Mucosa of descending colon (tissue), 3 donors: ENCODE measurements around the gene CD53. TPM values are rescaled to one million over a fixed set of nuclear protein-coding genes. Genes with fewer than 3 reads are reported as not detected.
A peak's percentile ranks its signal among the peaks of the same experiment; 100 is the strongest.

Experiments
- ATAC-seq: fragments of 200-7000 bp; cut with Tn5 transposase; one replicate; pipeline ENCODE4 v1.9.1; 2020; ENCODE audit warnings: mild to moderate bottlenecking, moderate library complexity
- DNase-seq, 3 donors: peaks; one replicate each; pipeline ENCODE4 v3.0.0-alpha.2; 2020
- H3K36me3 ChIP-seq: fragments of 200-600 bp; one replicate; pipeline ENCODE4 v1.8.0; 2021; ENCODE audit warnings: low read depth, mild to moderate bottlenecking
- H3K4me1 ChIP-seq: fragments of 200-600 bp; one replicate; pipeline ENCODE4 v1.8.0; 2021; ENCODE audit warnings: low read depth, mild to moderate bottlenecking
- H3K4me3 ChIP-seq: fragments of 200-600 bp; one replicate; pipeline ENCODE4 v1.8.0; 2021; ENCODE audit warnings: mild to moderate bottlenecking
- H3K9me3 ChIP-seq: fragments of 200-600 bp; one replicate; pipeline ENCODE4 v1.8.0; 2021; ENCODE audit warnings: mild to moderate bottlenecking
- CTCF ChIP-seq: fragments of 200-600 bp; IDR thresholded peaks from one replicate; pipeline ENCODE4 v1.8.0; 2022; ENCODE audit warnings: antibody characterized with exemption, mild to moderate bottlenecking
- intact Hi-C, 2 donors: fragments of 100-400 bp; cut with DNase I in 1 of 2; cut with micrococcal nuclease in 1 of 2; formaldehyde crosslinking; loops; one replicate each; pipeline versions ENCODE4 v1.11.0 to v1.11.1; 2022; cut with DNase I, micrococcal nuclease
- total RNA-seq, 3 donors: library from RNA; stranded (reverse); fragmentation: NEBNext Ultra II Directional in 2 of 3; extraction: Animal tissue kit (Norgen Biotek cat#: 25700) in 2 of 3; gene quantifications; one replicate each; pipeline versions ENCODE4 v1.2.1 to v1.2.4, GENCODE V29; 2021 to 2023
- donor health status: DM: no; HTN: no; CAD: no; lungs with moderate emphysema.
- donor health status: DM: no; HTN: no; CAD: no.
- donor health status: DM: no; HTN: yes; CAD: no.

The CD53 gene
- total RNA-seq, 3 donors from 2014 or later: 10.3 to 32.8 (median 28.2) TPM

- H3K4me1 ChIP-seq: no peaks in the 10 kb centered on the region
- no peaks in the 10 kb centered on the region for H3K9me3 ChIP-seq
- no peaks in the 10 kb centered on the region for H3K36me3 ChIP-seq
- no peak for TF ChIP-seq CTCF
- intact Hi-C loops: no loop called here
- no peak overlapping the region for H3K4me3 ChIP-seq
- peak; percentile 60 for ATAC-seq
- no peak for DNase-seq
Observed at GRCh38 chr1:110880708-110881374, 7.9 kb downstream of the CD53 start.

GRCh38 chr1:110888049-110888448, 15.1 kb downstream of the CD53 start:
- Histone ChIP-seq H3K9me3 (no peaks in the 10 kb centered on the region), H3K4me3 (no peak overlapping the region), H3K4me1 (no peaks in the 10 kb centered on the region), H3K36me3 (no peaks in the 10 kb centered on the region)
- ATAC-seq (no peak), DNase-seq (no peak)
- no peak for TF ChIP-seq CTCF
- intact Hi-C loops: no loop called here

- Histone ChIP-seq H3K4me1 (no peaks in the 10 kb centered on the region), H3K9me3 (no peaks in the 10 kb centered on the region), H3K4me3 (no peak overlapping the region), H3K36me3 (no peaks in the 10 kb centered on the region)
- no peak for TF ChIP-seq CTCF
- intact Hi-C loops: no loop called here
- DNase-seq (no peak), ATAC-seq (no peak)
Observed at GRCh38 chr1:110888641-110889040, 15.7 kb downstream of the CD53 start.

- ATAC-seq: no peak
- DNase-seq: no peak
- no peak for TF ChIP-seq CTCF
- Histone ChIP-seq H3K4me3 (no peak overlapping the region), H3K9me3 (no peaks in the 10 kb centered on the region), H3K4me1 (no peaks in the 10 kb centered on the region), H3K36me3 (no peaks in the 10 kb centered on the region)
- intact Hi-C loops: no loop called here
Observed at GRCh38 chr1:110890474-110891196, 17.7 kb downstream of the CD53 start.

- DNase-seq (no peak), ATAC-seq (no peak)
- TF ChIP-seq CTCF: no peak
- H3K9me3 ChIP-seq: no peaks in the 10 kb centered on the region
- H3K4me3 ChIP-seq: no peak overlapping the region
- no peaks in the 10 kb centered on the region for H3K36me3 ChIP-seq
- intact Hi-C loops: no loop called here
- no peaks in the 10 kb centered on the region for H3K4me1 ChIP-seq
Observed at GRCh38 chr1:110893908-110894490, 21.1 kb downstream of the CD53 start.
